Fibroblast of mammary gland (primary cell): ENCODE data around the gene PDE3B.

Experiments used
- DNase-seq: peaks from one replicate; pipeline ENCODE4 v3.0.0-alpha.2; 2010; ENCODE audit warnings: low read depth
- H3K4me3 ChIP-seq: 2 replicates; pipeline ENCODE4 v1.5.1; 2011; ENCODE audit warnings: low read depth, mild to moderate bottlenecking, low read length, moderate library complexity; ENCODE audit not compliant: control insufficient read depth
- TF ChIP-seq, protein P1 (sequence below): conservative IDR thresholded peaks from 2 replicates; pipeline ENCODE4 v1.5.1; 2011; ENCODE audit warnings: low read depth, low read length, inconsistent platforms; ENCODE audit not compliant: control insufficient read depth, insufficient read depth

PDE3B gene

DNA sequence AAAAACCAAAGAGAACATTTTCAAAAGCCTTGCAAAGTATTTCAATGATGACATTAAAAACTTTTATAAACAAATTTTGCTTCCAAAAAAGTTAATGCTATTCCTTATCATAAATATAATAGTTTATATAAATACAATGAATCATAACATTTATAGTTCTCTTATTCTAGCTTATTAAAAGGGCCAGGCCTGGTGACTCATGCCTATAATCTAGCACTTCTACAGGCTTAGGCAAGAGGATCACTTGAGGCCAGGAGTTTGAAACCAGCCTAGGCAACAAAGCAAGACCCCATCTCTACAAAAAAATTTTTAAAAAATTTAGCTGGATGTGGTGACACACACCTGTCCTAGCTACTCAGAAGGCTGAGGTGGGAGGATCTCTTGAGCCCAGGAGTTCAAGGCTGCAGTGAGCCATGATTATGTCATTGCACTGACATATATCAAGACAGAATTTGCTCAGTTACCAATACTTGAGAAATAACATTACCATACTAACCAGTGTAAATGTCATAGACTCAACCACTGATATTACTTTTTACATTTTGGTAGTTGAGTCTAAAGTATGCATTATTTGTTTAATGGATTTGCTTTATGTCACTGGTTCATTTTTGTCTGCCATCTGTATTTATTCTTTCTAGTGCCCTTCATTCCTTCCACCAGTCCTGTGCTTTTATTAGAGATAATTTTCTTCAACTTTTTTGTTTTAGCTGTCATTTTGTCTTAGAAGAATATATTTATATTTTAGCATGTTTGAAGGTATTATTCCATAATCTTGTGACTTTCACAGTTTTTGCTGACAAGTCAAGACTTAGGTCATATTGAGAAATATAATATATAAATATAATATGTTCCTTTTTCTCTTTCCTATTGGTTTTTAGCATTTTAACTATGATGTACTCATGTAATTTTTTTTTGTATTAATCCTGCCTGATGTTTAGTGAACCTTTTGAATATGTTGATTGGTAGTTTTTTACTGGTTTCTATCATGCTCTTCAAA, 192.2 kb downstream of the PDE3B start:
- no peak overlapping the region for H3K4me3 ChIP-seq
- TF ChIP-seq, protein P1, sequence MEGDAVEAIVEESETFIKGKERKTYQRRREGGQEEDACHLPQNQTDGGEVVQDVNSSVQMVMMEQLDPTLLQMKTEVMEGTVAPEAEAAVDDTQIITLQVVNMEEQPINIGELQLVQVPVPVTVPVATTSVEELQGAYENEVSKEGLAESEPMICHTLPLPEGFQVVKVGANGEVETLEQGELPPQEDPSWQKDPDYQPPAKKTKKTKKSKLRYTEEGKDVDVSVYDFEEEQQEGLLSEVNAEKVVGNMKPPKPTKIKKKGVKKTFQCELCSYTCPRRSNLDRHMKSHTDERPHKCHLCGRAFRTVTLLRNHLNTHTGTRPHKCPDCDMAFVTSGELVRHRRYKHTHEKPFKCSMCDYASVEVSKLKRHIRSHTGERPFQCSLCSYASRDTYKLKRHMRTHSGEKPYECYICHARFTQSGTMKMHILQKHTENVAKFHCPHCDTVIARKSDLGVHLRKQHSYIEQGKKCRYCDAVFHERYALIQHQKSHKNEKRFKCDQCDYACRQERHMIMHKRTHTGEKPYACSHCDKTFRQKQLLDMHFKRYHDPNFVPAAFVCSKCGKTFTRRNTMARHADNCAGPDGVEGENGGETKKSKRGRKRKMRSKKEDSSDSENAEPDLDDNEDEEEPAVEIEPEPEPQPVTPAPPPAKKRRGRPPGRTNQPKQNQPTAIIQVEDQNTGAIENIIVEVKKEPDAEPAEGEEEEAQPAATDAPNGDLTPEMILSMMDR: no peak
- DNase-seq: no peak

DNA sequence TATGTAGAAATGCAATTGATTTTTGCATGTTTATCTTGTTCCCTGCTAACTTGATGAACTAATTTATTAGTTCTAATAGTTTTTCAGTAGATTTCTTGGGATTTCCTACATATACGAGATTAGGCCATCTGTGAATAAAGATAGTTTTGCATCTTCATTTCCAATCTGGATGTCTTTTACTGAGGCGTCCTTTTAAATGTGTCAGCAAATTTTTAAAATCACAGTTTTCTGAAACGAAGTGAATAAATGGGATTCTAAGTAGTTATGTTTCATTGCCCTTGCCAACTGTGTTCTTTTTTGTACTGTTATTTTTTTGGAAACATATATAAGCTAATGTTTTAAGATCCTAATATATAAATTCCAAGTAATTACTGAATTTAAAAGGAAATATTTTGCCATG, 198.4 kb downstream of the PDE3B start:
- H3K4me3 ChIP-seq: no peak overlapping the region
- DNase-seq: no peak
- TF ChIP-seq, protein P1: no peak

DNA sequence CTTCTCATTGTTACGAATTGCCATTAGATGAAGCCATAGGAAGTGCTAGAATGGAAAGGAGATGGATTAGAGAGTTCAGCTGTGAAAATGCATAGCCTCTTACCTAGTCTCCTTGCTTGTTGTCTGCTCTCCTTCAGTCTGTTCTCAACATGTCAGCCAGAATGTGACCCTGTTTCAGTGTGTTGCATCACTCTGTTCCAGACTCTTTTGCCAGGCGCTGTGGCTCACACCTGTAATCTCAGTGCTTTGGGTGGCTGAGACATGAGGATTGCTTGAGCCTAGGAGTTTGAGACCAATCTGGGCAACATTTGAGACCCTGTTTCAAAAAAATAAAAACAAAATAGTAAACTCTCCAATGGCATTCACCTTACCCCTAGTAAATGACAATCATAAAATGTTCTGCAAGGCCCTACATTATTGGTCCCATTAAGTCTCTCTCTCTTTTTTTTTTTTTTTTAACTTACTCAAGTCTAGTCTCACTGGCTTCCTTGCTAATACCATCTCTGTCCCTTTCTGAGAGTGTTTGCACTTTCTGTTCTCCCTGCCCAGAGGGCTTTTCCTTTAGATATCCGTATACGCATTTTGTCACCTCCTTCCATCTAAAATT, 209.1 kb downstream of the PDE3B start:
- TF ChIP-seq, protein P1: no peak
- DNase-seq: no peak
- no peak overlapping the region for H3K4me3 ChIP-seq

DNA sequence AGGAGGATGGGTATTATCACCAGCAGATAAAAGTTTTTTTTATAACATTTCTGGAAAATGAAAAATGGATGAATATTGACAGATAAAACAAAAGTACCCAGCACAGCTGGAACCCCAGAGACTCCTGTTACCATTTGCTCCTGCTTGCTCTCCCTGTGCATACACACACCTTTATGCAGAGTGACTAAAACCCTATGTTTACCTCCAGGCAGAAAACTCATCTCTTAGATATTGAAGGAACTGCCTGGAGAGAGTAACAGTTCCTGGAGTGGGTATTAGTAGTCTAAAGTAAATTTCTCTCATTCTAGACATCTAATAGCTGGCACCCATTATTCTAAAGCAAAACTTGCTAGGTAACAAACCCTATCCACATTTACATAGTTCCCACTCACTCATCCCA, 210.5 kb downstream of the PDE3B start:
- no peak for DNase-seq
- TF ChIP-seq, protein P1: no peak
- no peak overlapping the region for H3K4me3 ChIP-seq

GRCh38 chr11:14855890-14856289, 212.3 kb downstream of the PDE3B start:
- TF ChIP-seq, protein P1: no peak
- no peak overlapping the region for H3K4me3 ChIP-seq
- no peak for DNase-seq

DNA sequence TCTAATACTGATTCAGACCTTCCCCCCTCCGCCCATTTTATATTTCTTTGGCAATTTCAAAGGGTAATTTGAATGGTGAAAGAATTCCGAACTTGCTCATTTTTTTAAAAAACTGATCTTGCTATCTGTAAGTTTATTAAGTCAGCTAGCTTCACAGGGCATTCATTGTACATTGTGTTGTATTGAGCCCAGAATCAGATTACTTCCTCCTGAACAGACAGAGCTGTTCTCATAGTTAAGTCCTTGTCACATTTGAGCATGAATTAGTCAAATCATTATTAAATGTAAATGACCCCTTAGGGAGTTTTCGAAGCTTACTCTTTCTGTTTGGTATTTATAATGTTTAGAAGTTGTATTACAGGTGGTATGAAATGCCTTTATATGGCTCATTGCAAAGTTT, 214.0 kb downstream of the PDE3B start:
- H3K4me3 ChIP-seq: no peak overlapping the region
- TF ChIP-seq, protein P1: no peak
- no peak for DNase-seq
